IMR-90 (cell line): Measurements from ENCODE around the gene TBXAS1. TPM values are rescaled to one million over a fixed set of nuclear protein-coding genes. Genes with fewer than 3 reads are reported as not detected.

Experiments used
- ATAC-seq: fragments of 200-7000 bp; cut with Tn5 transposase; 2 replicates; pipeline ENCODE4 v1.9.1; 2020; ENCODE audit warnings: low read depth, mild to moderate bottlenecking, moderate library complexity
- BruUV-seq: library from RNA; stranded (reverse); fragments of 400-500 nt; replicated peaks from 2 replicates; lab custom pipeline; 2021; lab: Mats Ljungman, UMichigan
- CTCF ChIA-PET: fragments of 300-600 bp; formaldehyde crosslinking; extraction: SDS; loops from one replicate; lab custom pipeline; 2021; ENCODE audit warnings: antibody characterized with exemption; lab: Yijun Ruan, JAX
- POLR2A ChIA-PET: fragments of 300-600 bp; sonication (Branson Sonifier 250); formaldehyde crosslinking; loops from one replicate; lab custom pipeline; 2022; ENCODE audit warnings: antibody characterized with exemption; ENCODE audit not compliant: unreplicated experiment; lab: Charles Lee
- DNase-seq: peaks from one replicate; pipeline ENCODE4 v3.0.0; 2013
- H2AFZ ChIP-seq: replicated peaks from 2 replicates; pipeline ENCODE3; 2013; ENCODE audit warnings: low read length, mild to moderate bottlenecking; ENCODE audit not compliant: poor library complexity
- H2AK5ac ChIP-seq: 2 replicates; pipeline ENCODE4 v1.6.1; 2013; ENCODE audit warnings: low read depth, low read length, inconsistent platforms
- H2AK9ac ChIP-seq: replicated peaks from 2 replicates; pipeline ENCODE3; 2013; ENCODE audit warnings: mild to moderate bottlenecking, low read depth, low read length, moderate library complexity; ENCODE audit not compliant: poor library complexity
- H2BK120ac ChIP-seq: 2 replicates; pipeline ENCODE4 v1.6.1; 2013; ENCODE audit warnings: low read depth, low read length, inconsistent platforms
- H2BK15ac ChIP-seq: 3 replicates; pipeline ENCODE4 v1.6.1; 2013; ENCODE audit warnings: low read depth, low read length, inconsistent platforms
- H2BK20ac ChIP-seq: 2 replicates; pipeline ENCODE4 v1.6.1; 2013; ENCODE audit warnings: low read depth, mild to moderate bottlenecking, inconsistent platforms, low read length, moderate library complexity
- H2BK5ac ChIP-seq: 2 replicates; pipeline ENCODE4 v1.6.1; 2013; ENCODE audit warnings: mild to moderate bottlenecking, low read depth, low read length, inconsistent platforms; ENCODE audit not compliant: poor library complexity, severe bottlenecking
- H3K14ac ChIP-seq: replicated peaks from 2 replicates; pipeline ENCODE4 v1.6.1; 2013; ENCODE audit warnings: low read depth, low read length, inconsistent platforms
- H3K18ac ChIP-seq: 2 replicates; pipeline ENCODE4 v1.6.1; 2013; ENCODE audit warnings: low read depth, low read length, control low read depth
- H3K23ac ChIP-seq: 2 replicates; pipeline ENCODE4 v1.6.1; 2013; ENCODE audit warnings: low read depth, low read length, inconsistent platforms
- H3K27ac ChIP-seq: 2 replicates; pipeline ENCODE4 v1.5.1; 2013; ENCODE audit warnings: mild to moderate bottlenecking, control low read depth, low read length; ENCODE audit not compliant: insufficient read depth
- H3K27me3 ChIP-seq: 2 replicates; pipeline ENCODE4 v1.6.1; 2013; ENCODE audit warnings: low read length; ENCODE audit not compliant: control insufficient read depth, insufficient read depth
- H3K36me3 ChIP-seq: 2 replicates; pipeline ENCODE4 v1.6.1; 2013; ENCODE audit warnings: low read length, mixed read lengths; ENCODE audit not compliant: control insufficient read depth, insufficient read depth
- H3K4ac ChIP-seq: 2 replicates; pipeline ENCODE4 v1.6.1; 2013; ENCODE audit warnings: low read depth, low read length, inconsistent platforms
- H3K4me1 ChIP-seq: 2 replicates; pipeline ENCODE4 v1.6.1; 2013; ENCODE audit warnings: low read length, mixed read lengths; ENCODE audit not compliant: control insufficient read depth, insufficient read depth
- H3K4me2 ChIP-seq: 2 replicates; pipeline ENCODE4 v1.6.1; 2013; ENCODE audit warnings: low read depth, mild to moderate bottlenecking, control low read depth, low read length, moderate library complexity
- H3K4me3 ChIP-seq: 2 replicates; pipeline ENCODE4 v1.5.1; 2013; ENCODE audit warnings: low read depth, mild to moderate bottlenecking, control low read depth, low read length, moderate library complexity; ENCODE audit not compliant: insufficient read depth
- H3K56ac ChIP-seq: 2 replicates; pipeline ENCODE4 v1.6.1; 2013; ENCODE audit warnings: low read length, inconsistent platforms; ENCODE audit not compliant: insufficient read depth; ENCODE audit errors: extremely low read depth
- H3K79me1 ChIP-seq, 2 experiments: 2 replicates each; pipeline ENCODE4 v1.6.1; 2013; ENCODE audit warnings: low read length in 2 of 2, inconsistent platforms in 1 of 2, low read depth in 1 of 2
- H3K9ac ChIP-seq: 2 replicates; pipeline ENCODE4 v1.6.1; 2013; ENCODE audit warnings: low read depth, low read length, control low read depth
- H3K9me1 ChIP-seq: 2 replicates; pipeline ENCODE4 v1.6.1; 2013; ENCODE audit warnings: low read length, inconsistent platforms; ENCODE audit not compliant: insufficient read depth
- H3K9me3 ChIP-seq: 2 replicates; pipeline ENCODE4 v1.6.1; 2013; ENCODE audit warnings: low read length; ENCODE audit not compliant: control insufficient read depth, insufficient read depth
- H4K20me1 ChIP-seq: 2 replicates; pipeline ENCODE4 v1.6.1; 2013; ENCODE audit warnings: low read length, inconsistent platforms; ENCODE audit not compliant: insufficient read depth
- H4K5ac ChIP-seq: 2 replicates; pipeline ENCODE4 v1.6.1; 2013; ENCODE audit warnings: mild to moderate bottlenecking, low read depth, low read length, control low read depth
- H4K8ac ChIP-seq, 2 experiments: 2 replicates each; pipeline ENCODE4 v1.6.1; 2013; ENCODE audit warnings: low read depth in 2 of 2, low read length in 2 of 2, control low read depth in 1 of 2, inconsistent platforms in 1 of 2
- H4K91ac ChIP-seq: 2 replicates; pipeline ENCODE4 v1.6.1; 2013; ENCODE audit warnings: low read depth, low read length, inconsistent platforms; ENCODE audit not compliant: insufficient read depth
- MAZ ChIP-seq: IDR thresholded peaks from 2 replicates; pipeline ENCODE4 v1.6.1; 2012; ENCODE audit warnings: low read depth, mild to moderate bottlenecking, low read length, improper control_type of control experiment, moderate library complexity, borderline replicate concordance
- NFE2L2 ChIP-seq: fragments of 150-350 bp; IDR thresholded peaks from 2 replicates; pipeline ENCODE4 v1.6.1; 2016; ENCODE audit warnings: low read depth, mild to moderate bottlenecking, low read length
- RCOR1 ChIP-seq: IDR thresholded peaks from 2 replicates; pipeline ENCODE4 v1.6.1; 2012; ENCODE audit warnings: mild to moderate bottlenecking, low read length, improper control_type of control experiment; ENCODE audit not compliant: insufficient replicate concordance
- RFX5 ChIP-seq: IDR thresholded peaks from 2 replicates; pipeline ENCODE4 v1.8.0; 2012; ENCODE audit warnings: low read depth, mild to moderate bottlenecking, low read length, moderate library complexity
- SMC3 ChIP-seq: fragments of 150-350 bp; IDR thresholded peaks from 2 replicates; pipeline ENCODE4 v1.6.1; 2016; ENCODE audit warnings: low read depth, mild to moderate bottlenecking, antibody characterized with exemption, low read length, moderate library complexity
- WGBS, 2 experiments: methylation state at CpG; one replicate each; pipeline versions ENCODE4 v1.1.5 to v1.1.7; 2013; ENCODE audit warnings: missing lambda C conversion rate in 2 of 2; ENCODE audit not compliant: insufficient read length in 1 of 2; ENCODE audit errors: extremely low coverage in 2 of 2; 5-methylcytosine and 5-hydroxymethylcytosine counted together
- dilution Hi-C: fragments of 300-500 bp; cut with HindIII; formaldehyde crosslinking; loops from one replicate; pipeline ENCODE4 v1.14.3; 2018; ENCODE audit warnings: low sequenced_read_pairs; ENCODE audit not compliant: unreplicated experiment
- in situ Hi-C: fragments of 300-500 bp; cut with MboI; formaldehyde crosslinking; loops from 3 replicates; pipeline ENCODE4 v1.14.3; 2019; ENCODE audit warnings: low sequenced_read_pairs, inconsistent platforms, mixed read lengths
- intact Hi-C: fragments of 100-400 bp; cut with micrococcal nuclease; formaldehyde crosslinking; loops from 2 replicates; pipeline ENCODE4 v1.10.0; 2022
- polyA plus RNA-seq, 3 experiments: library from polyadenylated mRNA; depleted of rRNA; stranded (reverse); fragments of >200 nt; gene quantifications; 2 replicates each; pipeline ENCODE4 v1.2.3, GENCODE V29; 2012; ENCODE audit warnings: low replicate concordance in 1 of 3
- total RNA-seq: library from RNA; depleted of rRNA; stranded (reverse); fragments of >200 nt; gene quantifications from 2 replicates; pipeline ENCODE4 v1.2.3, GENCODE V29; 2012

TBXAS1 gene
- total and polyA plus RNA-seq, 2 of the 4 experiments (the other 2 are of a cell fraction): 5.9 to 10.8 TPM

DNA sequence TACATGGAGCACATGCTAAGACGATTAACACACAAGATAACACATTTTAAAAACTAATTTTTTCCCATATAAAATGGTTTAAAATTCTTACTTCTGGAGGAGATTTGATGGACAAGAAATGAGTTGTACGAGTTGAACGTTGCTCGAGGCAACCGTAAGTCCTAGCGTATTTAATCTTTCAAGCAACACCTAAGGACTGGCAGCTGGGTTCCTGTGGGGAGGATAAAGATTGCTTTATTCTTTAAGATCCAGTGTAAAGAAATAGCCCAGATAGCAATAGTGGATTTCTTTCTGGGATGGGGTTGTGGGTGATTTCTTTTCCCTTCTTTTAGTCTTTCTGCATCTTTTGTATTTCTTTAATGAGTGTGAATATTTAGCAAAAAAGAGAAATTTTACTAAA lies 9.8 kb downstream of the TBXAS1 start:
- H2AK9ac ChIP-seq: no peak overlapping the region
- H3K56ac ChIP-seq: no peak overlapping the region
- WGBS, 2 experiments: no CpG with 5 or more reads among the region's 6 CpGs
- no peak overlapping the region for H3K4ac ChIP-seq
- dilution Hi-C loops (no loop called here), in situ Hi-C loops (no loop called here), intact Hi-C loops (no loop called here)
- H2AFZ ChIP-seq: no peak overlapping the region
- peaks cover 6% of the 10 kb centered on the region; the same call in 1 of the 2 replicates for H3K9me1 ChIP-seq
- H2BK15ac ChIP-seq: no peak overlapping the region
- H3K14ac ChIP-seq: peak overlapping the region; percentile 2; the same call in 1 of the 2 replicates
- no peaks in the 10 kb centered on the region for H3K9me3 ChIP-seq
- peaks cover 6% of the 10 kb centered on the region; the same call in 1 of the 2 replicates for H3K36me3 ChIP-seq
- no peak overlapping the region for H3K4me3 ChIP-seq
- H4K5ac ChIP-seq: no peak overlapping the region
- no peak overlapping the region for H2BK20ac ChIP-seq
- no peak overlapping the region for H3K23ac ChIP-seq
- ChIA-PET CTCF (no interaction called here), POLR2A (no interaction called here)
- H3K18ac ChIP-seq: no peak overlapping the region
- H3K4me1 ChIP-seq: peaks cover 5% of the 10 kb centered on the region
- H2BK5ac ChIP-seq: no peak overlapping the region
- no peak overlapping the region for H3K27ac ChIP-seq
- DNase-seq (no peak), ATAC-seq (no peak)
- BruUV-seq: no TSS peak
- no peak overlapping the region for H3K9ac ChIP-seq
- no peak overlapping the region for H4K8ac ChIP-seq
- H2AK5ac ChIP-seq: no peak overlapping the region
- H3K79me1 ChIP-seq: peaks cover 0 to 3% of the 10 kb centered on the region in 2 experiments; a peak in 1 of 4 replicates
- no peaks in the 10 kb centered on the region for H3K27me3 ChIP-seq
- H3K4me2 ChIP-seq: no peak overlapping the region
- TF ChIP-seq NFE2L2 (no peak), RCOR1 (no peak), SMC3 (no peak), MAZ (no peak), RFX5 (no peak)
- H2BK120ac ChIP-seq: no peak overlapping the region
- no peak overlapping the region for H4K91ac ChIP-seq
- H4K20me1 ChIP-seq: no peaks in the 10 kb centered on the region
